Measurements from ENCODE around the gene MUC4.

The MUC4 gene

DNA sequence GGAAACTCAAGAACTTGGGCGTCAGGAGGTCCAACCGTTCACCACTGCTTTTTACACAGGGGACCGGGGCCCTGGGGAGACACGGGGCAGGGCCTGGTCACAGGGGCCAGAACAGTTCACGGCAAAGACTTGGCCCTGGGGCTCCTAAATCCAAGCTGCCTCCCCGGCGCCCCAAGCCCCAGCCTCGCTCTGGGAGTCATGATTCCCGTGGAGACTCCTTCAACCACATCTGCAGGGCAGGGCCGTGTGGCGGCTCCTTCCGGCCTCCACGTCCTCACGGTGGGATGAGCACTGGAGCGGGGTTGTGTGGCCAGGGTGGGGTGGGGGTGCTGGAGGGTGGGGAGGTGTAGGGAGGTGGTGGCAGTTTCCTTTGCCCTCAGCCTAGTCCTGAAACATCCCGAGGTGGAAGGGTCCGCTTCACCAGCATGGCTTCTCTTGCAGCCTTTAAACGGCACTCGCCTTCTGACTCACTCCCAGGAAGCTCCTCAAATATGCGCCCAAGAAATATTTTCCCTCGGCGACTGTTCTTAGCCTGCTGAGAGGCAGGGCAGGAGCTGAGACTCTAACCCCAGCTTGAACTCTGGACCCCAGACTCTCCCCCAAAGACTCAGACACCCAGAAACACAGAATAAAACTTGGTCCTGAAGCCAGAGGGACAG is 1.8 kb downstream of the MUC4 start:
- TF ChIP-seq, protein P1, sequence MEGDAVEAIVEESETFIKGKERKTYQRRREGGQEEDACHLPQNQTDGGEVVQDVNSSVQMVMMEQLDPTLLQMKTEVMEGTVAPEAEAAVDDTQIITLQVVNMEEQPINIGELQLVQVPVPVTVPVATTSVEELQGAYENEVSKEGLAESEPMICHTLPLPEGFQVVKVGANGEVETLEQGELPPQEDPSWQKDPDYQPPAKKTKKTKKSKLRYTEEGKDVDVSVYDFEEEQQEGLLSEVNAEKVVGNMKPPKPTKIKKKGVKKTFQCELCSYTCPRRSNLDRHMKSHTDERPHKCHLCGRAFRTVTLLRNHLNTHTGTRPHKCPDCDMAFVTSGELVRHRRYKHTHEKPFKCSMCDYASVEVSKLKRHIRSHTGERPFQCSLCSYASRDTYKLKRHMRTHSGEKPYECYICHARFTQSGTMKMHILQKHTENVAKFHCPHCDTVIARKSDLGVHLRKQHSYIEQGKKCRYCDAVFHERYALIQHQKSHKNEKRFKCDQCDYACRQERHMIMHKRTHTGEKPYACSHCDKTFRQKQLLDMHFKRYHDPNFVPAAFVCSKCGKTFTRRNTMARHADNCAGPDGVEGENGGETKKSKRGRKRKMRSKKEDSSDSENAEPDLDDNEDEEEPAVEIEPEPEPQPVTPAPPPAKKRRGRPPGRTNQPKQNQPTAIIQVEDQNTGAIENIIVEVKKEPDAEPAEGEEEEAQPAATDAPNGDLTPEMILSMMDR (IDR thresholded peaks at IDR 0.05; ENCODE audit: unreplicated experiment in 3 of 3), result no peak
- Mint-ChIP-seq H3K4me1 (peaks cover 8% of the 10 kb centered on the region), H3K36me3 (ENCODE audit: low read depth) (no peaks in the 10 kb centered on the region), H3K9me3 (no peaks in the 10 kb centered on the region), H3K4me3 (no peak overlapping the region), H3K27ac (no peak overlapping the region), H3K27me3 (ENCODE audit: low read depth) (peaks cover 65% of the 10 kb centered on the region)

DNA sequence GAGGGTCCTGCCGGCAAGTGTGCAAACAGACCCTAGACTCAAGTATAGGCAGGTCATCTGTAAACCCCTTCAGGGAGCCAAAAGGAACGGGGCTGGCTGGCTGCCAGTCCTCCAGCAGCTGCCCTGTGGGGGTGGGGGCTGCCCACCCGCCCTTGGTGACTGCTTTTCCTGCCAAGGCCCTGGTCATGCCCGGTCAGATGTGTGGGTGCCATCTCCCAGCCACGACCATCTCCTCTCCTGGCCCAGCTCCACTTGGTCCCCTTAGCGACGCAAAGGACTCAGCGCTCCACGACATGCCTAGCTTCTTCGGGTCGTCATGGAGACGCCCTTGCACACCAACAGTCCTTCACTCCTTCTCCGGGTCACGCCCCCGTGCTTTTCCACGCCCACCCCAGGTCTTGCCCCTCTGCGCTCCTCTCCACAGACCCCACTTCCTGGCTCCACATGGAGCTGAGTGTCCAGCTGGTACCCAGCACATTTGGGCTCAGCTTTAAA is 2.4 kb downstream of the MUC4 start:
- peaks cover 66% of the 10 kb centered on the region for H3K27me3 Mint-ChIP-seq (ENCODE audit: low read depth)
- no peaks in the 10 kb centered on the region for H3K36me3 Mint-ChIP-seq (ENCODE audit: low read depth)
- H3K4me1 Mint-ChIP-seq, result peaks cover 8% of the 10 kb centered on the region
- H3K9me3 Mint-ChIP-seq, result no peaks in the 10 kb centered on the region
- H3K4me3 Mint-ChIP-seq, result no peak overlapping the region
- no peak overlapping the region for H3K27ac Mint-ChIP-seq
- TF ChIP-seq, protein P1 (IDR thresholded peaks at IDR 0.05; ENCODE audit: unreplicated experiment in 3 of 3), result no peak

DNA sequence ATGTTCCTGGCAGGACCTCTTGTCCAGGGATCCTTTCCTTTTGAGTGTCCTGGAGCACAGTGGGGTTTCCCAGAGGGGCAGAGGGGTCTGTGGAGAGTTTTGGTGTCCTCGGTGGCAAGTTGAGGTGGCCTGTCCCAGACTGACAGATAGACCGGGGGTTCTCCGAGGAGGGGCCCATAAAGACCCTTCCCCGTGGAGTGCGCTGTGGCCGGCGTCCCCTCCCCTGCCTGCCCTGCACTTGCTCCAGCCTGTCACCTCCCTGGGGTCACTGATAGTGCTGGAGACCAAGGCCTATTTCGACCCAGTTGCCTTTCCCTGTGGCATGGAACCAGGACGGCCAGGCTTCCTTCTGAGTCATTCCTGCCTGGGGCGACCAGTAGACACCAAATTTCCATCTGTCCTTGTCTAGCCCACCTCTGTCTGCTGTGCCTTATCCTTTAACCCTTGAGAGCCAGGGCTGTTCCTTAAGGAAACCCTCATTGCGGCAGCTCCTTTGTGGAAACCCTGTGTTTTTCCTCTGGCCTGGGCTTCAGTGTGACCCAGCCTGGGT is 2.9 kb downstream of the MUC4 start:
- Mint-ChIP-seq H3K9me3 (no peaks in the 10 kb centered on the region), H3K4me1 (peaks cover 11% of the 10 kb centered on the region), H3K27ac (no peak overlapping the region), H3K36me3 (ENCODE audit: low read depth) (no peaks in the 10 kb centered on the region), H3K27me3 (ENCODE audit: low read depth) (peaks cover 66% of the 10 kb centered on the region), H3K4me3 (no peak overlapping the region)
- TF ChIP-seq, protein P1 (IDR thresholded peaks at IDR 0.05; ENCODE audit: unreplicated experiment in 3 of 3), result no peak

DNA sequence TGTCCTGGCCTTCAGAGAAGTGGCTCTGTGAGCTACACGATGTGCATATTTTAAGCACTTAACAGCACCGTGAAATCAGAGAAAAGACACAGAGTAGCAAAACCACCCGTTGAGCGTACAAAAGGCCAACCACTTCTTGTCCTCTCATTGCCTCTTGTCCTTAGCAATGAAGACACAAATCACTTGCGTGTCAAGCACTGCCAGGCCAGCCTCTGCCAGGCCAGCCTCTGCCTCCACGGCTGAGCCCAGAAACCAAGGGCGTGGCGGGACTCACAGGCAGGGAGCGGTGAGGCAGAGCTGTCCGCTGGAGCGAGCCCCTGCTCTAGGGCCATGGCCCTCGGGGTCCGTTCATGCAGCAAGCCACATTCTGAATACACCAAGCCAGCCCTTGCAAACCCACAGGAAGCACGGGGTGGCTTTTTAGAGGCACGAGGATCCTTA is 4.0 kb downstream of the MUC4 start:
- H3K36me3 Mint-ChIP-seq (ENCODE audit: low read depth), result no peaks in the 10 kb centered on the region
- TF ChIP-seq, protein P1 (IDR thresholded peaks at IDR 0.05; ENCODE audit: unreplicated experiment in 3 of 3), result no peak
- H3K27me3 Mint-ChIP-seq (ENCODE audit: low read depth), result peaks cover 66% of the 10 kb centered on the region
- peaks cover 22% of the 10 kb centered on the region for H3K4me1 Mint-ChIP-seq
- H3K9me3 Mint-ChIP-seq, result no peaks in the 10 kb centered on the region
- H3K4me3 Mint-ChIP-seq, result no peak overlapping the region
- H3K27ac Mint-ChIP-seq, result no peak overlapping the region

DNA sequence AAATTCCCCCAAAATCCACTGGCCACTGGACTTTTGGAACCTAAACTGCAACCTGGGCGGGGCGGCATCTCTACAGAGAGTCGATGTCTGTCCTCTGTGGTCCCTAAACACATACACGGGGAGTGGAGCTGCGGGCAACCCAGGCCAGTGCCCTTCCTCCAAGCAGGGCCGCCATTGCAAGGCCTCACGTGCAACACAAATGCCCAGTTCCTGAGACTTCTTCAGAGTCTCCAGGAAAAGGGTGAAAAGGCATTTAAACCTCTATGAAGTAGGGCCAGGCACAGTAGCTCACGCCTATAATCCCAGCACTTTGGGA is 4.9 kb downstream of the MUC4 start:
- TF ChIP-seq, protein P1 (IDR thresholded peaks at IDR 0.05; ENCODE audit: unreplicated experiment in 3 of 3), result no peak
- H3K27ac Mint-ChIP-seq, result no peak overlapping the region
- peaks cover 68% of the 10 kb centered on the region for H3K27me3 Mint-ChIP-seq (ENCODE audit: low read depth)
- no peaks in the 10 kb centered on the region for H3K36me3 Mint-ChIP-seq (ENCODE audit: low read depth)
- H3K9me3 Mint-ChIP-seq, result no peaks in the 10 kb centered on the region
- peaks cover 30% of the 10 kb centered on the region for H3K4me1 Mint-ChIP-seq
- H3K4me3 Mint-ChIP-seq, result no peak overlapping the region
